Ammon's horn (tissue), 1 donor: Measurements from ENCODE around the gene TAF4.
"Not testable (repeated sequence)": the region's sequence is repeated elsewhere in the genome, so short reads cannot be mapped to it uniquely, and the experiment has no call there.

Experiments used
- DNase-seq: peaks from one replicate; pipeline ENCODE4 v3.0.0-alpha.2; 2016; ENCODE audit warnings: low spot score

Gene TAF4

GRCh38 chr20:62065674-62066338, at the start of gene TAF4:
Gene TAF4 (minus strand): TSS chr20:62065881. CDS start chr20:62065810, 71 bp downstream.
- DNase-seq, result peak; percentile 74

- DNase-seq, result no peak
These were observed 49.2 kb upstream of the TAF4 start for GRCh38 chr20:62114894-62115293.

- no peak for DNase-seq
These were observed 46.7 kb upstream of the TAF4 start for GRCh38 chr20:62112368-62112767.

- DNase-seq, result no peak
These were observed 45.5 kb upstream of the TAF4 start for GRCh38 chr20:62111148-62111547.

- DNase-seq, result no peak
These were observed 39.9 kb upstream of the TAF4 start for GRCh38 chr20:62105592-62105991.

GRCh38 chr20:62104791-62105345, 39.2 kb upstream of the TAF4 start:
- no peak for DNase-seq

GRCh38 chr20:62104234-62104789, 38.6 kb upstream of the TAF4 start:
- no peak for DNase-seq

GRCh38 chr20:62103508-62104233, 38.0 kb upstream of the TAF4 start:
- DNase-seq, result no peak

- no peak for DNase-seq
These were observed 35.4 kb upstream of the TAF4 start for GRCh38 chr20:62101078-62101477.

- no peak for DNase-seq
These were observed 32.3 kb upstream of the TAF4 start for GRCh38 chr20:62097881-62098407.

GRCh38 chr20:62096421-62097380, 31.0 kb upstream of the TAF4 start:
- no peak for DNase-seq

- no peak for DNase-seq
These were observed 23.7 kb upstream of the TAF4 start for GRCh38 chr20:62089393-62089792.

GRCh38 chr20:62088258-62089127, 22.8 kb upstream of the TAF4 start:
- no peak for DNase-seq

- DNase-seq, result no peak
These were observed 22.0 kb upstream of the TAF4 start for GRCh38 chr20:62087632-62088031.

- DNase-seq, result no peak
These were observed 21.5 kb upstream of the TAF4 start for GRCh38 chr20:62087227-62087626.

- DNase-seq, result no peak
These were observed 19.5 kb upstream of the TAF4 start for GRCh38 chr20:62085206-62085605.

- DNase-seq, result not testable (repeated sequence)
These were observed 18.5 kb upstream of the TAF4 start for GRCh38 chr20:62084224-62084623.

GRCh38 chr20:62083312-62083711, 17.6 kb upstream of the TAF4 start:
- DNase-seq, result no peak

- no peak for DNase-seq
These were observed 14.7 kb upstream of the TAF4 start for GRCh38 chr20:62080249-62080990.

- no peak for DNase-seq
These were observed 13.5 kb upstream of the TAF4 start for GRCh38 chr20:62079166-62079565.
